ENCODE measurements around the gene TMPRSS2. TPM values are rescaled to one million over a fixed set of nuclear protein-coding genes. Genes with fewer than 3 reads are reported as not detected.
A peak's percentile ranks its signal among the peaks of the same experiment; 100 is the strongest.

TMPRSS2 gene
- total RNA-seq: 154 TPM

DNA sequence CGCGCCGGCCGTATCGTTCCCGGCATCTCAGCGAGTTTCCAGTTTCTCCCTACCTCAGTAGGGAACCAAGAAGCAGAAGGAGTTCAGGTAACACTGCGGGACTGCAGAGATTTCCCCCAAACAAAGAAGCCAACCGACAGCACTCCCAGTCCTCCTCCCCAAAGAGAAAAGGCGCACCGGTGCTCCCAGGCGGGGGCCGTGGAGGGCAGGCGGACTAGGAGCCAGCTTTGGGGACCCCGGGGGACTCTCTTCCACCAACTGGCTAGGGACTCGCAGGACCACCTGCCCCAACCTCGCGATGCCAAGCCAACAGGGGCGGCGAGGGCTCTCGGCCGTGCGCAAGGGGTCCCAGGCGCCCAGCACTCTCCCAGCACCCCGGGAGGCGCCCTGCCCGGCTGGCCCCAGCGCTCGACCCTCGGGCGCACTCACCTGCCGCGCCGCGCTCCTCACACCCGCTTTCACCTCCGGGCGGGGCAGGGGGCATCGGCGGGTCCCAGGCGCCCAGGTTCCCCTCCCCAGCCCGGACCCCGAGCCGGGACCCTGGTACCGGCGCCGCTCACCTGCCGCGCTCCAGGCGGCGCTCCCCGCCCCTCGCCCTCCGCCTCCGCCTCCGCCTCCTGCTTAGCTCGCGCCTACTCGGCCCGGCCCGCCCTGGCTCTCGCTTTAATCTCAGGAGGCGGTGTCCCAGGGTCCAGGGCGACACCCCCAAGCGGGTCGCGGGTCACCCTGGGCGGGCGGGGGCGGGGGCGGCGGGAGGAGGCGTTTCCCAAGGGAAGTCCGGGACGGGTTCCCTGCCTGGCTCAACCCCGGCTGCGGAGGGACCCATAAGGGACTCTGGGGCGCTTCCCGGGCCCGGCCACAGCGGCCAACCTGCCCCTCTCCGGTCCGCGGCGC is at the start of gene TMPRSS2:
TSS of gene TMPRSS2 (minus strand) at position 638 of the 894 bp plus-strand sequence. CDS start 10,025 bp downstream, outside the sequence.
- DNase-seq (ENCODE audit: low spot score): peak; percentile 77

- no peak for DNase-seq (ENCODE audit: low spot score)
Observed at GRCh38 chr21:41555057-41555456, 47.1 kb upstream of the TMPRSS2 start.

DNA sequence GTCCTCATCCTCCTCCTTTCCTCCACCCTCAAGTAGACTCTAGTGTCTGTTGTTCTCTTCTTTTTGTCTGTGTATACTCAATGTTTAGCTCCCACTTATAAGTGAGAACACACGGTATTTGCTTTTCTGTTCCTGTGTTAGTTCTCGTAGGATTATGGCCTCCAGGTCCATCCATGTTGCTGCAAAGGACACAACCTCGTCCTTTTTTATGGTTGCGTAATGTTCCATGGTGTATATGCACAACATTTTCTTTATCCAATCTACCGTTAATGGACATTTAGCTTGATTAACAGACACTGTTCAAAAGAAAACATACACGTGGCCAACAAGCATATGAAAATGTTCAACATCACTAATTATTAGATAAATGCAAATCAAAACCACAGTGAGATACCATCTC is 44.3 kb upstream of the TMPRSS2 start:
- no peak for DNase-seq (ENCODE audit: low spot score)

DNA sequence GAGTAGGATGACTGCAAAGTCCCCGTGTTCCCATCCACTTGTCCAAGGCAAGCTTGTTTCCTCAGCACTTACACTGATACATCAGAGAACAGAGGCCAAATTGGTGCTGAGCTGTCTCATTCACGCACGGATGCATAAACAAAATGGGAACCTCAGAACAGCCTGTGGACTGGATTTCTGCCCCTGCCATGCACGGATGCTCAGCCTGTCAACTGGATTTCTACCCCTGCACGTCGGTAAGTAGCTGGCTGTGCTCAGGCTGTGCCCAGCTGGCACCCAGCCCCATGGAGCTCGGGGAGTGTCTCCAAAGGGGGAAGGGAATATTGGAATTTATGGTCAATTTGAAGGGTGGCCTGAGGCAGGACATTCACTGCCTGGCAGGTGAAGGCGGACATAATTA is 40.8 kb upstream of the TMPRSS2 start:
- no peak for DNase-seq (ENCODE audit: low spot score)

DNA sequence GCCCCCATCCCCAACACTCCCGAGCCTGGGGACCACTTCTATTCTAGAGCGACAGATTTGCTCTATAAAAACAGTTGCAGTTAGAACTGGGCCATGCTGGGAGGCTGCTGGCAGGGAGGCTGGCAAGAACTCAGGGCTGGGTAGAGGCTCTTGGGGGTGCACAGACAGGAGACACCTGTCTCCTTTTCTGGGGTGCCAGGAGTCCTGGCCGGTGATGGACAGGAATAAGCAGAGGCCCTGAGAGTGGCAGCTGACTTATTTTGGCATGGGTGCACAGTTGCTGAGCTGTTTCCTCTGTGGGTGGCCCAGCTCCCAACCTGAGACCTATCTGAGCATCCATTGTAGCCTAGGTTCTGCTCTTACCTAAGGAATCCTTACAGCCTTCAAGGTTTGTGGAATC is 39.2 kb upstream of the TMPRSS2 start:
- no peak for DNase-seq (ENCODE audit: low spot score)

DNA sequence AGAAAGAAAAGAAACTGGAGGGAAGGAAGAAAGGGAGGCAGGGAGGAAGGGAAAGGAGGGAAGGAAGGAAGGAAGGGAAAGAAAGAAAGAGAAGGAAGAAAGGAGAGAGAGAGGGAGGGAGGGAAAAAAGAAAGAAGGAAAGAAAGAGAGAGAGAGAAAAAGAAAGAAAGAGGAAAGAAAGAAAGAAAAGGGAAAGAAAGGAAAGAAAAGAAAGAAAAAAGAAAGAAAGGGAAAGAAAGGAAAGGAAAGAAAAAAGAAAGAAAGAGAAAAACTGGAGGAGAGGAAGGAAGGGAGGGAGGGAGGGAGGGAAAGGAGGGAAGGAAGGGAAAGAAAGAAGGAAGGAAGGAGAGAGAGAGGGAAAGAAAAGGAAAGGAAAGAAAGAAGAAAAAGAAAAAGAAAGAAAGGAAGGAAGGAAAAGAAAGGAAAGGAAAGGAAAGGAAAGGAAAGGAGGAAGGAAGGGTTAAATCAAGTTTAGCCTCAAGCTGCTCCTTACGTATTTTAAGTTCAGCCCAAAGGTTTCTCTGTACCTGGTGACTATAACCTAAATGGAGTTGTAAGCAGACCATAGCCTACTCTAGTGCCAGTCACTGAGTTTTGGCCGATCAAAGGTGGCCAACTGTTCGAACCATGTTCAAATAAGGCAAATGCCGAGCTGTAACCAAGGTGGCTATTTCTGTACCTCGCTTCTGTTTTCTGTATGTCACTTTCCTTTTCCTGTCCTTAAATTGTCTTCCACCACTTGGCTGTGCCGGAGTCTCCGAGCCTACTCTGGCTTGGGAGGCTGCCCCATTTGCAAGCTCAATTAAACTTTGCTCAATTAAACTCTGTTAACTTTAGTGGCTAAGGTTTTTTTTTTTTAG is 37.8 kb upstream of the TMPRSS2 start:
- no peak for DNase-seq (ENCODE audit: low spot score)

- no peak for DNase-seq (ENCODE audit: low spot score)
Observed at GRCh38 chr21:41542727-41543126, 34.8 kb upstream of the TMPRSS2 start.

DNA sequence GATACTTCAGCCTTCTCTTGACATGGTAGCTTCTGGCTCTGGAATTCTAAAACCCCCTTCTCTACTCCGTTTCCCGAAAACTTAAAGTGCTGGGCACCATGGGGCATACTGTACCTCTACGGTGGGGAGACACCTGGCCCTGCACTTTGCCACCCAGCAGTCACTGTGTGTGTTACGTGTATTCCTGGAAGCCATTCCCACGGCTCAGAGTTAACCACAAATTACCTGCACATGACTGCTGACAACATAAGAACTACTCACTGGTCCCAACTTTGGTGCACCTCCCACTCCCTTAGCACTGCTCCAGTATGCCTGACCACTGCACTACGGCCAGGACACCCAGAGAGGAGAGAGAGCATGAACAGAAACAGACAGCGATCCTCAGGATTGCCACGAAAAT is 29.4 kb upstream of the TMPRSS2 start:
- no peak for DNase-seq (ENCODE audit: low spot score)

DNA sequence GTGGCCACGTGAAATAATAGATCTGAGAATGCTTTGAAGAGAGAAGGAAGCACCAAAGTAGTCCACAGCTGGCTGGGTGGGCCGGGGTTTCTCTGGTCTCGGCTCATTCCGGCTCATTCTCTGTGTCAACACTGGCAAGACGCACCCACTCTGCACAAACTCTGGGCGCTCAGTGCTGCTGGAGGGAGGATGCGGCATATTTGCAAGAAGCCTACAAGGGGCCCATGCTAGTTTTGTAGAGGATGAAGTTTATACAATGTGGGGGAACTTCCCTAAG is 28.8 kb upstream of the TMPRSS2 start:
- DNase-seq (ENCODE audit: low spot score): no peak

DNA sequence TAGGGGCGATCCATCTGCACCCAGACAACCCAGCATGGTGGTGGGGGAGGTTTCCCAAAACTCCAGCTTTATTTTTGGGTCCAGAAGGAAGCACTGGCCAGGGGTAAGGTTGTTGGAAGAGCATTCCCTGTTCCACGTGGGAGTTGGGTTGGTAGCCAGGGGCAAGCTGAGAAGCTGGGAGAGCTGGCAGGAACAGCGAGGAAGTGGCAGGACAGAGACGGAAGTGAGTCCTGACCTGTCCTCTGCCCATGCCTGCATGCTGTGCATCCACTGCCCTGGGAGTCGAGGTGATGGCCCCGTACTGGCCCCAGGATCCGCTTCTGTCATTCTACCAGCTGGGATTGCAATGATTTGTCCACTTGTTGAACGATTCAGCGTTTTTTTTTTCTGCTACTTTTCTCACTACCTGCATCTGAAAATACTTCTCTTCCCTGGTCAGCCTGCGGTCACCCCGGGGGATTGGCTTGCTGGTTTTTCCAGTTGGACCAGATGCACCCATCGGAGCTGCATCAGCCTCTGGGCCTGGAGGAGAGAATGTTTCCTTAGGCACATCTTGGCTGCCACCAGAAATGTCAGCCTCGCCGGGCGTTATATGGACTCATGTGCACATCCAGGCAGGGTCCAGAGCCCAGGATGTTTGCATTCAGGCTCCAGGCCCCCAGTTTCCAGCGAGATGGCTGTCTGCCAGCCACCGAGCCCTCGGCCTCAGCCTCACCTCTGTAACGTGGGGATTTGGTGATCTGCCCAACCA is 28.3 kb upstream of the TMPRSS2 start:
- peak; percentile 85 for DNase-seq (ENCODE audit: low spot score)

DNA sequence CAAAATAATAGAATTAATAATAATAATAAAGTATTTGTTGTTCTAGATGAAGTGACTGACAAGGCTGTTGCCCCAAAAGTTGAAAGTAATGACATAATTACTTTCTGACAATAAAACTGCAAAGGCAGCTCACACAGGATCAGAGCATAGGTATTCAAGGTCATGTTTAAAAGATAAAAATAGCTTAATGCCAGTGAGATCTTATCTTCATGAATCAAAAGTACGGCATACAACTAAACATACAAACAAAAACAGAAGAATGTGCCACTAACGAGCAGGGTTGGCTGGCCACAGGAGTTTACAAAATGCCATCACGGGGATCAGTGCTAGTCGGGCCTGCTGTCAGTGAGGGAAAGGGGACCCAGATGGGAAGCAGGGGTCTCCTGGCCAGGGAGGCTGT is 22.4 kb upstream of the TMPRSS2 start:
- no peak for DNase-seq (ENCODE audit: low spot score)

DNA sequence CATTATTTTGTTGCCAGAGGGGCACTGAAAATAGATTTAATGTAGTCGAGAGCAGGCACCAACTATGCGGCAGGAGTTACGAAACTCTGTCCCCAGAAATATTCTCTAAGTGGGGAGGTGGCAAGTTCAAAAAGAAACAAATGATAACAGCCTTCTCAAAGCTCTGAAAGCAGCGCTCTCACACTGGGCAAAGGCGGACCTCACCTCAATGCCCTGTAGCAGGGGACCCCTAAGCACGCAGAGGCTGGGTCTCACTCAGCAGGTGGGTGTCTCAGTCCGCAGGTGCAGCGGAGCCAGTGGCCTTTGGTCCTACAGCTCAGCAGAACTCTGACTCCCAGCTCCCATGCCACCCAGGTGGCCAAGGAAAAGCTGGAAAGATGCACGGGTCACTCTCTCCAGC is 21.8 kb upstream of the TMPRSS2 start:
- DNase-seq (ENCODE audit: low spot score): no peak

GRCh38 chr21:41526478-41527087 is 18.6 kb upstream of the TMPRSS2 start:
- DNase-seq (ENCODE audit: low spot score): no peak

GRCh38 chr21:41523175-41523574 is 15.2 kb upstream of the TMPRSS2 start:
- no peak for DNase-seq (ENCODE audit: low spot score)

DNA sequence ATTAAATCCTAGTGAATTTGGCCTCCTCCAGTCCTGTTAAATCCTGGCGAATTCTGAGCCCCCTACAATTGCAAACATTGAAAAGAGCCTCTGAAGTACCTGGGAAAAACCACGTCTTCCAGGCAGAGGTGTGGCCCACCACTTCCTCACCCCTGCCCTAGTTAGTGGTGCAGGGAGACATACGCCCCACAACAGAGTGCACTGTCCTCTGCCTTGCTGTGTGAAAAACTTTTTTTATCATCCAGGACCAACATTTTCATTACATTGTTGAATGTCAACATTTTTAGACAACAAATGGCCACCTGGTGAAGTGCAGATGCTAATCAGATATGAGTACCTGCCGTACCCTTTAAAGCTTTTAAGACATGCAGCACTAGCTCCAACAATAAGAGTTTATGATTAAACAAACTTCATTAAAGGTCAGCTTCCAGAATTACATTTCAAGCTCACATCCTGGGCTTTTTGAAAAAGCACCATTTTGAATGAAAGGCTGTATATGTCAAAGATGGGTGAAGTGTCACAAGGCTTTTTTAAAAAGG is 13.6 kb upstream of the TMPRSS2 start:
- no peak for DNase-seq (ENCODE audit: low spot score)

DNA sequence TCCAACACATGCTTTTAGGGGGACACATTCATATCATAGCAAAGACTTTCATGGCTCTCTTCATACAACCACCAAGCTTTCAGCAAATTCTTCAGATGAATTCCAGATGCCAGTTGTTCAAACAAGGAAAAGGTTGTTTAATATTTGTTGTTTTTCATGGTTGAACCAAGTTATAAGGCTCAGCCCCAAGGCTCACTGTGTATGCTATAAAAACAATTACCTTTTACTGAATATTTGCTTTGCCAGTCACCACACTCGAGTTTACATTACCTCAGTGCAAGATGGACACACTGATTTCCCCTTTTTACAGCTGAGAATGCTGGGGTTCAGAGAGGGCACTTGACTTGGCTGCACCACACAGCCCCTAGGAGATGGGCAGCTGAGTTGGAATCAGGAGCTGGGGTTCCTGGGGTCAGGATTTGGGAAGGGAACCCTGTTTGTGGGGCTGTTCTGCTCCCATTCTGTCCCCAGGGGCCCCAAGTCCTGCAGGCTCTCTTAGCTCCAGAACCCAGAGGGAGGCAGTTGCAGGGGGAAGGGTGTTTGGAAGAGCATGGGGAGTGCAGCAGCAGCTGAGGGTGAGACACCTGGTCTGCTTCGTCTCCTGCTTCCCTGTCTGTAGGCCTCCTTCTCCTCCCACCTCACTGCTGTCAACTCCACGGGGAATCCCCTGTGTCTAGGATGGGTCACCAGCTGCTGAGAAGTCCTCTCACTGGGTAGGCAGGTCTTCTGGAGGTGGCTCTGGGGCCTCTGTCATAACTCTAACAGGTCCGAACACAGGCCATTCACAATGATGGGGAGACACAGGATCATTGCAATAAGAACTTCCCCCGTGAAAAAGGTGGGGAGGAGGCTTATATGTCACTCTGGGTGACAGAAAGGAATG is 12.8 kb upstream of the TMPRSS2 start:
- DNase-seq (ENCODE audit: low spot score): no peak

DNA sequence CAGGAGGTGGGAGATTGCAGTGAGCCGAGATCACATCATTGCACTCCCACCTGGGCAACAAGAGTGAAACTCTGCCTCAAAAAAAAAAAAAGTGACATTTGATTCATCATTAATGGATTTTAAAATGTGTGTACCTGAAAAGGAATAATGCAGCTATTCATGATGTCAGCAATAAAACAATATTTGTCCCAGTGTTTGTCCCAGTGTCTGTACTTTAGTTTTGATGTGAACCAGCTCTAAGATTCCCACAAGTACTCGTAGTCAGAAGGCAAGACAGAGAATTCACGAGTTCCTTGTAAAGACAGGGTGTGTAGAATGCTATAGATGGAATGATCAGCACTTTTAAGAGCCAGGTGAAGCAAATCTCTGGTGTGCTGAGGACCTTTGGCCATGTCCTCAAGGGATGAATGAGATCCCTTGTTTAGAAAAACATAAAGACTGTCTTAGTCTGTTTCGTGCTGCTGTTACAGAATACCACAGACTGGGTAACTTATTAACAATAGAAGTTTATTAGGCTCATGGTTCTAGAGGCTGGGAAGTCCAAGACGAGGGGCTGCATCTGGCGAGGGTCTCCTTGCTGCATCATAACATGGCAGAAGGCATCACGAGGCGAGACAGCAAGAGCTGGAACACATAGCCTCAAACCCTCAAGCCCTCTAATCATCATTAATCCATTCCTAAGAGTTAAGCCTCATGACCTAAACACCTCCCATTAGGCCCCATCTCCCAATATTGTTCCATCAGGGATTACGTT is 12.0 kb upstream of the TMPRSS2 start:
- DNase-seq (ENCODE audit: low spot score): no peak

GRCh38 chr21:41518757-41519156 is 10.8 kb upstream of the TMPRSS2 start:
- no peak for DNase-seq (ENCODE audit: low spot score)

DNA sequence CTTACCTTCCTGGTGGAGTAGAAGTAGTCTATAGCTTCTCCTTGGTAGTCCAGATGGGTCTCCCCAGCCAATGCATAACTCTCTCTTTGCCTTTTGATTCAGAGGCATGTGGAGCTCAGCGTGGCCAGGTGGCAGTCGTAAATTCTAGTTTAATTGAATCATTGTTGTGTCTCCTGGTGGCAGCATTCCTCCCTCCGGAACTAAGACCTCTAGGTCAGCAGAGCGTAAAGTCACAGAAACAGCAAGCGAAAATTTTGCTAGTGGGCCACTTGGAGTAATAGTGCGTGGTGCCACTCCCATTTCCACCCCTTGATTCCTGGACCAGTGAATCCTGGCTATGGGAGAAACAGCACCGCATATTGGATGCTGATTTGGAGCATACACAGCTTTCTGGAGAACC is 3.9 kb upstream of the TMPRSS2 start:
- no peak for DNase-seq (ENCODE audit: low spot score)

- no peak for DNase-seq (ENCODE audit: low spot score)
Observed at GRCh38 chr21:41510500-41510899, 2.5 kb upstream of the TMPRSS2 start.
